Activated naive CD4-positive, alpha-beta T cell treated with anti-CD3 and anti-CD28 coated beads, Interleukin-2, amount 50 U/mL, for 72 hours (primary cell): ENCODE results near the gene RUFY3. TPM values are rescaled to one million over a fixed set of nuclear protein-coding genes. Genes with fewer than 3 reads are reported as not detected.

ENCODE experiments used
- ATAC-seq, 2 donors: fragments of 150-1000 bp; cut with Tn5 transposase; 2 replicates each; pipeline ENCODE4 v1.10.0; 2021; ENCODE audit warnings: mild to moderate bottlenecking in 2 of 2, moderate library complexity in 2 of 2
- DNase-seq, 2 donors: peaks; one replicate each; pipeline ENCODE4 v3.0.0; 2021 to 2022; ENCODE audit warnings: low spot score in 2 of 2
- H3K27ac Mint-ChIP-seq, 2 donors: one replicate each; pipeline ENCODE4 v1.8.0; 2022; ENCODE audit warnings: mild to moderate bottlenecking in 2 of 2, mixed read lengths in 2 of 2
- H3K36me3 Mint-ChIP-seq, 2 donors: one replicate each; pipeline ENCODE4 v1.8.0; 2022; ENCODE audit warnings: mixed read lengths in 2 of 2
- H3K9me3 Mint-ChIP-seq, 2 donors: one replicate each; pipeline ENCODE4 v1.8.0; 2022; ENCODE audit warnings: mixed read lengths in 2 of 2
- total RNA-seq, 2 donors: library from RNA; stranded (reverse); gene quantifications; one replicate each; pipeline ENCODE4 v1.2.3, GENCODE V29; 2022

Gene RUFY3
- total RNA-seq, 2 donors from 2014 or later: 16.0 to 23.5 TPM

GRCh38 chr4:70703619-70704214 lies 18.0 kb upstream of the RUFY3 start:
- no peak for DNase-seq
- Mint-ChIP-seq H3K9me3 (no peaks in the 10 kb centered on the region), H3K36me3 (peaks cover 0 to 5% of the 10 kb centered on the region in 2 donors), H3K27ac (peak overlapping the region; percentile 36 to 80)
- ATAC-seq: no peak

GRCh38 chr4:70704215-70704930 lies 17.4 kb upstream of the RUFY3 start:
- Mint-ChIP-seq H3K27ac (peak overlapping the region; percentile 80 to 85), H3K9me3 (no peaks in the 10 kb centered on the region), H3K36me3 (peaks cover 0 to 5% of the 10 kb centered on the region in 2 donors)
- peak; percentile 58 to 66 for ATAC-seq
- DNase-seq: peak; percentile 47 to 66

- Mint-ChIP-seq H3K36me3 (peaks cover 0 to 5% of the 10 kb centered on the region in 2 donors), H3K27ac (peak overlapping the region in 1 of 2 donors; percentile 80), H3K9me3 (no peaks in the 10 kb centered on the region)
- DNase-seq (peak in 1 of 2 donors; percentile 68), ATAC-seq (no peak)
These were observed 16.9 kb upstream of the RUFY3 start for GRCh38 chr4:70704931-70705182.

GRCh38 chr4:70705183-70706043 lies 16.4 kb upstream of the RUFY3 start:
- peak overlapping the region; percentile 88 to 93 for H3K27ac Mint-ChIP-seq
- ATAC-seq (peak; percentile 69 to 75), DNase-seq (peak; percentile 74 to 76)
- H3K36me3 Mint-ChIP-seq: peaks cover 0 to 5% of the 10 kb centered on the region in 2 donors
- H3K9me3 Mint-ChIP-seq: no peaks in the 10 kb centered on the region

GRCh38 chr4:70706044-70706461 lies 15.7 kb upstream of the RUFY3 start:
- Mint-ChIP-seq H3K9me3 (no peaks in the 10 kb centered on the region), H3K27ac (peak overlapping the region; percentile 88 to 93), H3K36me3 (peaks cover 0 to 5% of the 10 kb centered on the region in 2 donors)
- ATAC-seq (no peak), DNase-seq (no peak)

DNA sequence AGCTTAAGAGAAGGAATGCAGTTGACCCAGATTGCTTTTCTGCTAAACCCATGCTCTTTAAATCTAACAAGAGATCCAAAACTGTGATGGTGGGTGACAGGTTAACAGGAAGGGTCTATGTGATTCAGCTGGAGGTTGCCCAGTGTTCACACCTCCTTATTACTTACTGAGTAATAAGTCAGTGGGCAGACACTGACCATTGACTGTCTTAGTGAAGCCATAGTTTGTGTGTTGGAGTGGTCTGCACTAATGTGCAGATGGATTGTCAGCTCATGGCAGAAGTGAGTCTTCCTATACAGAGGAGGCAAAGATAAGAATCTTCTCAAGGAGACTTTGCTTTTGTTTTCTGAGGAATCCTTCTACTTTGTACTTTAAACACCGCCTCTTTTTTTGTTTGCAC lies 15.2 kb upstream of the RUFY3 start:
- Mint-ChIP-seq H3K27ac (peak overlapping the region; percentile 88 to 93), H3K36me3 (peaks cover 0 to 5% of the 10 kb centered on the region in 2 donors), H3K9me3 (no peaks in the 10 kb centered on the region)
- ATAC-seq: no peak
- DNase-seq: no peak

DNA sequence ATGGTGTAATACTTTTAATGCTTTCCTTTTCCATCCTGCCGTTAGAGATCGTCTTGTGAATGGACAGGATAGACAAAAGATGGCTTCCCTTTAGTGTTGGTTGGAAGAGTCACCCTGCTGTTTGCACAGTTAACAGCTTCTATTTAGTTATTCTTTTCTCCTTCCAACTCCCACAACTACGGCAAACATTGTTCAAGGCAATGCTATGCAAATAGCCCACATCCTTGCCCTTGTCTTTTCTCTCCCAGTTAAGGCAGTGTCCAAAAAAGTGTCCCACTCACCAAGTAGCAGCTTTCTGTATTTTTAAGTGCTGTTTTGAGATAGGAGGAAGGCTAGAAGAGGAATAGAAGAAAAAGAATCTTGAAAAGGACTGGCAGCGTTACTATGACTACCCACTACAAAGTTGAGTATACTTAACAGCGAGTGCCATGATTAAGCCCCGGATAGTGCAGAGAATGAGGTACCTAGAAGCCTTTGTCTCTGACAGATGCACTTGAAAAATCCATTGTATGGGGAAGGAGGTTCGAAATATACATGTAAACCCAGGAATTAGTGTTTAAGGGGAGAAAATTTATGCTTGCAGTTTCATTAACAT lies 12.1 kb upstream of the RUFY3 start:
- ATAC-seq (no peak), DNase-seq (no peak)
- Mint-ChIP-seq H3K36me3 (peaks cover 0 to 5% of the 10 kb centered on the region in 2 donors), H3K27ac (no peak overlapping the region), H3K9me3 (no peaks in the 10 kb centered on the region)

DNA sequence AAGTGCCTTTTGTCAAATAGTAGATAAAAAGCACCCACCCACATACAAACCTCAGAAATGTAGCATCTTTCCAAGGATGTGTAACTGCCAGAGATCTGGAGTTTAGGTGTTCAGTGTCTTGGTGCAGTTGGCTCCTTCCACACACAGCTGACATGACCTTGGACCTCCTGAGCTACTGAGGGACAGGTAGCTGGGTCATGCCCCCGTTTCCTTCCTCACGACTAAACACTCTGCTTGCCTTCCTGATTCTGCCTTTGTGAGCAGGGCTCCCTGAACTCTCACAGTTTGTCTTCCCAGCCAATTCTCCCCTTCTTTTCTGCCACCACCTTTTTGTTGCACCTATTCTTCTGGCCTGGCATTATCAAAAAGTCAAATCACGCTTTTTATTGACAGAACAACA lies 10.2 kb upstream of the RUFY3 start:
- H3K27ac Mint-ChIP-seq: no peak overlapping the region
- ATAC-seq: no peak
- no peak for DNase-seq
- H3K9me3 Mint-ChIP-seq: no peaks in the 10 kb centered on the region
- no peaks in the 10 kb centered on the region for H3K36me3 Mint-ChIP-seq

DNA sequence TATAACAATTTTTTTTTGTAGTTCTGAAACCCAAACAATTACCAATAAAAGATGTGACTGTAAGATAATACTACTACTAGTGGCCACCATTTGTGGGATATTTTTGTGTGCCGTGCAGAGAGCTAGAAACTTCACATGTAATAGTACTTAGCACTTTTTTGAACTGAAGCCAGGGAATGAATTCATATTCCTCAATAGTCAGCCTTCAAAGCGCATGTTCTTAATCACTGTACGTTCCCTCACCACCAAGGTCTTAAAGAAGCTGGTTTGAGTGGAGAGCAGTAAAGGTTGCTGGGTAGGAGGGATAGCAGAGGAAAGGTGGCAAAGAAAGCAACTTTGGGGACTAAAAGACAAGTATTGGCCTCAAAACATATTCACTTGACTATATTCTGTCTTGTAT lies 9.6 kb upstream of the RUFY3 start:
- Mint-ChIP-seq H3K9me3 (no peaks in the 10 kb centered on the region), H3K27ac (no peak overlapping the region), H3K36me3 (no peaks in the 10 kb centered on the region)
- ATAC-seq: no peak
- DNase-seq: no peak

DNA sequence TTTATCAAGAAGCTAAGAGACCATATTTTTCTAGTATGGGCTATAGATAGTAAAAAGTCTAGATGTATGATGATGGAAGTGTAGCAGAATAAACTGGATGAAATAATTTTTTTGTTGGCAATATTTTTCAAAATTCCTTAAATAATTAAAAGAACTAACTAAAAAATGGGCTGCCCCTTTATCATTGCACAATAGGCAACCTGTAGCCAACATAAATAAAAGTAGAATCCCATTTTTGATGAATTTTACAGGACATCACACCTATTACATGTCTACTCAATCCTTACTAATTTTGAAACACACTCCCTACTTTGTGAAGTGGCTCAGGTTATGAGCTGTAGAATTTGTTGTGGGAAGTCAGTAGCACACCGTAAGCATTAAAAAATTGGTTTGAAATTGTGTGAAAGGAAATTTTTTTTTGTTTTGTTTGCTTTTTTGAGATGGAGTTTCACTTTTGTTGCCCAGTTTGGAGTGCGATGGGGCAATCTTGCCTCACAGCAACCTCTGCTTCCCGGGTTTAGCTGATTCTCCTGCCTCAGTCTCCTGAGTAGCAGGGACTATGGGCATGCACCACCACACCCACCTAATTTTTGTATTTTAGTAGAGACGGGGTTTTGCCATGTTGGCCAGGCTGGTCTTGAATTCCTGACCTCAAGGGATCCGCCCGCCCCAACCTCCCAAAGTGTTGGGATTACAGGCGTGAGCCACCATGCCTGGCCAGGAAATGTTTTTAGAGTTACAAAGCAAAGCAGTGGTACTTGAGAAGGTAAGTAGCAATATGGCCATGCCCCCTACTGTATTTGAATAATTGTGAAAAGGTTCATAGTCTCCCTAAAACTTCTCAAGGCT lies 8.9 kb upstream of the RUFY3 start:
- Mint-ChIP-seq H3K9me3 (no peaks in the 10 kb centered on the region), H3K36me3 (no peaks in the 10 kb centered on the region), H3K27ac (no peak overlapping the region)
- ATAC-seq (no peak), DNase-seq (no peak)

- Mint-ChIP-seq H3K27ac (no peak overlapping the region), H3K9me3 (no peaks in the 10 kb centered on the region), H3K36me3 (no peaks in the 10 kb centered on the region)
- peak in 1 of 2 donors; percentile 10 for ATAC-seq
- no peak for DNase-seq
These were observed 8.2 kb upstream of the RUFY3 start for GRCh38 chr4:70713453-70714078.

GRCh38 chr4:70714079-70714887 lies 7.5 kb upstream of the RUFY3 start:
- no peaks in the 10 kb centered on the region for H3K36me3 Mint-ChIP-seq
- no peak for DNase-seq
- no peaks in the 10 kb centered on the region for H3K9me3 Mint-ChIP-seq
- ATAC-seq: peak in 1 of 2 donors; percentile 32
- H3K27ac Mint-ChIP-seq: no peak overlapping the region

DNA sequence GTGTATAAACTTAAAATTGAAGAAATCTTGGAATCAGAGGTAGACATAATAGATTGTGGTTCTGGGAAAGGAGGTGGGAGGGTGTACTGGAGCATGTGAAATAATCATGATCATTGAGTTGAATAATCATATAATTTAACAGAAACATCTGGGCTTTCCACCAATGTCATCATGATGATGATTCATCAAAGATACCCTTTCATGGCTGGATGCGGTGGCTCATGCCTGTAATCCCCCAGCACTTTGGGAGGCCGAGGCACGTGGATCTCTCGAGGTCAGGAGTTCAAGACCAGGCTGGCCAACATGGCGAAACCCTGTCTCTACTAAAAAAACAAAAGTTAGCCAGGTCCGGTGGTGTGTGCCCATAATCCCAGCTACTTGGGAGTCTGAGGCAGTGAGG lies 6.7 kb upstream of the RUFY3 start:
- ATAC-seq (no peak), DNase-seq (no peak)
- Mint-ChIP-seq H3K36me3 (no peaks in the 10 kb centered on the region), H3K27ac (no peak overlapping the region), H3K9me3 (no peaks in the 10 kb centered on the region)

DNA sequence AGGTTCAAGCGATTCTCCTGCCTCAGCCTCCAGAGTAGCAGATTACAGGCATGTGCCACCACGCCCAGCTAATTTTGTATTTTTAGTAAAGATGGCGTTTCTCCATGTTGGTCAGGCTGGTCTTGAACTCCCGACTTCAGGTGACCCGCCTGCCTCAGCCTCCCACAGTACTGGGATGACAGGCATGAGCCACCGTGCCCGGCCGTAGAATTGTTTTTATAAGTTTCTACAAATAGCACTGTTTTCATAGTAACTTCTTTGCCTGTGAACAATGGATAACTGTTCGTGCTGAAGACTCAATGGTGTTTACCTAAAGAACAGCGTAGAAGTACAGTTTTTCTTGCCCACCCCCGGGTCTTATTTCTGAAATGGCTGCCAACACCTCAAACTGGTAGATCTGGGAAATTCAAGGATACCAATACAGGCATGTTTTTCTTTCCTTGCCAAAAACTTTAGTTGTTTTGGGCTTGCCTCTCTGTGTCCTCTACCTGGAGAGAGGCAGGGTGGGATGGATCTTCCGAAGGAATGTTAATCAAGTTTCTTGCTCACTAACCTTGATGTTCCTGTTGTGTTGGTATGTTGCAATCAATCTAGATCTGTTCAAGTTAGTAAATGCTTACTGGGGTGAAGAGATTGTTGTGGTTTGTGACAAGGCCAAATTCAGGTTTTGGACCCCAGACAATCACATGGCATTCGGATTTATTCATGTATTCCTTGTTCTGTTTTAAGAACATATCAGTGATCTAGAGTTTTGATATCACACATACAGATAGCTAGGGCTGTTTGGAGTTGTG lies 2.8 kb upstream of the RUFY3 start:
- H3K9me3 Mint-ChIP-seq: no peaks in the 10 kb centered on the region
- ATAC-seq (no peak), DNase-seq (no peak)
- H3K36me3 Mint-ChIP-seq: no peaks in the 10 kb centered on the region
- H3K27ac Mint-ChIP-seq: no peak overlapping the region
